ENCODE measurements around the gene SIGLEC8. TPM values are rescaled to one million over a fixed set of nuclear protein-coding genes. Genes with fewer than 3 reads are reported as not detected.

Gene SIGLEC8
- total RNA-seq (2022; extraction: Qiagen RNA extraction): not detected in 5 replicates

GRCh38 chr19:51458051-51458645 lies at the start of gene SIGLEC8:
TSS of gene SIGLEC8 (minus strand) at chr19:51458454. CDS start at chr19:51458387, 67 bp downstream.

GRCh38 chr19:51501594-51502263 lies 43.5 kb upstream of the SIGLEC8 start, which contains the start of gene SIGLEC12:
TSS of gene SIGLEC12 (minus strand) at chr19:51501800. CDS start at chr19:51501733, 67 bp downstream.

GRCh38 chr19:51478381-51479234 lies 20.4 kb upstream of the SIGLEC8 start, which contains the start of gene CEACAM18:
TSS of gene CEACAM18 (plus strand) at chr19:51478539.

GRCh38 chr19:51417107-51417809 lies 41.0 kb downstream of the SIGLEC8 start, which contains the start of gene SIGLEC10:
TSS of gene SIGLEC10 (minus strand) at chr19:51417642. CDS start at chr19:51417581, 61 bp downstream.

Other genes starting within 250 kb of the SIGLEC8 start
- gene CD33, start 233.4 kb downstream of the SIGLEC8 start, total RNA-seq (2022; extraction: Qiagen RNA extraction): 0.08 to 0.10 TPM (median 0.09 TPM) in 4 of 5 replicates, not detected in the other
- gene SIGLECL1, start 207.4 kb downstream of the SIGLEC8 start, total RNA-seq (2022; extraction: Qiagen RNA extraction): not detected in 5 replicates
- 0.05 to 0.12 TPM (median 0.08 TPM) in 5 replicates for gene IGLON5, start 146.8 kb downstream of the SIGLEC8 start, total RNA-seq (2022; extraction: Qiagen RNA extraction)
- 10.3 to 16.2 TPM (median 14.5 TPM) in 5 replicates for gene VSIG10L, start 116.3 kb downstream of the SIGLEC8 start, total RNA-seq (2022; extraction: Qiagen RNA extraction)
- 249 to 269 TPM (median 260 TPM) in 5 replicates for gene ETFB, start 92.1 kb downstream of the SIGLEC8 start, total RNA-seq (2022; extraction: Qiagen RNA extraction)
- 3.3 to 16.0 TPM (median 13.1 TPM) in 5 replicates for gene CLDND2, start 89.5 kb downstream of the SIGLEC8 start, total RNA-seq (2022; extraction: Qiagen RNA extraction)
- not detected in 5 replicates for gene NKG7, start 85.8 kb downstream of the SIGLEC8 start, total RNA-seq (2022; extraction: Qiagen RNA extraction)
- gene LIM2, start 70.5 kb downstream of the SIGLEC8 start, total RNA-seq (2022; extraction: Qiagen RNA extraction): not detected in 5 replicates
- gene C19orf84, start 67.9 kb downstream of the SIGLEC8 start, total RNA-seq (2022; extraction: Qiagen RNA extraction): not detected in 5 replicates
- gene SIGLEC10, start 40.8 kb downstream of the SIGLEC8 start, total RNA-seq (2022; extraction: Qiagen RNA extraction): 0.02 to 0.03 TPM in 2 of 5 replicates, not detected in the others
- gene CEACAM18, start 20.1 kb upstream of the SIGLEC8 start, total RNA-seq (2022; extraction: Qiagen RNA extraction): not detected in 5 replicates
- gene SIGLEC12, start 43.3 kb upstream of the SIGLEC8 start, total RNA-seq (2022; extraction: Qiagen RNA extraction): not detected in 5 replicates
- not detected in 5 replicates for gene SIGLEC6, start 73.2 kb upstream of the SIGLEC8 start, total RNA-seq (2022; extraction: Qiagen RNA extraction)
- 3.3 to 4.4 TPM (median 4.3 TPM) in 5 replicates for gene ZNF175, start 112.8 kb upstream of the SIGLEC8 start, total RNA-seq (2022; extraction: Qiagen RNA extraction)
- gene SIGLEC5, start 171.9 kb upstream of the SIGLEC8 start, total RNA-seq (2022; extraction: Qiagen RNA extraction): not detected in 5 replicates
- 0.08 to 0.15 TPM (median 0.08 TPM) in 3 of 5 replicates, not detected in the others for gene SIGLEC14, start 188.4 kb upstream of the SIGLEC8 start, total RNA-seq (2022; extraction: Qiagen RNA extraction)
- 11.6 to 14.2 TPM (median 12.3 TPM) in 5 replicates for gene SPACA6, start 234.9 kb upstream of the SIGLEC8 start, total RNA-seq (2022; extraction: Qiagen RNA extraction)

All from A549 treated with AZD2906 at 1 μM for 4 hours (cell line).